GM12872 (cell line): ENCODE measurements around the gene TMEM198.

Experiments used
- TF ChIP-seq, protein P1 (sequence below): IDR thresholded peaks from 3 replicates; pipeline ENCODE4 v1.5.1; 2011; ENCODE audit warnings: low read depth, mild to moderate bottlenecking, low read length, moderate library complexity; ENCODE audit not compliant: insufficient read depth

The TMEM198 gene

DNA sequence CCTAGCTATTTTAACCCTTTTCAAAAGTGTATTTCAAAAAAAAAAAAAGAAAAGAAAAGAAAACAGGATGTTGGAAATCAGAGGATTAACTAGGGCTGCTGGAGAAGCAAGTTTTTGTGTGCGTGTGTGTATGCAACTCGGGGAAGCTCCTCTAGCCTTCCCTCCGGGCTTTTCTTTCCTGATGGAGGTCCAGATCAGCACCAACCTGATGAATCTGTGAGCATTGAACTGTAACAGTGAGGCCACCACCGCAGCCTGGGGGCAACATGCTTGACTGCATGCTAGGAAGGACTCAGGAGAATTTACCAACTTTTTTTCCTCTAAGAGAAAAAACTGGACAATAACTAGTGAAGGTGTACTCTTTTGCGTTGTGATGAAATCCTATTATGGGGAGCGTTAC, 25.2 kb downstream of the TMEM198 start:
- TF ChIP-seq, protein P1, sequence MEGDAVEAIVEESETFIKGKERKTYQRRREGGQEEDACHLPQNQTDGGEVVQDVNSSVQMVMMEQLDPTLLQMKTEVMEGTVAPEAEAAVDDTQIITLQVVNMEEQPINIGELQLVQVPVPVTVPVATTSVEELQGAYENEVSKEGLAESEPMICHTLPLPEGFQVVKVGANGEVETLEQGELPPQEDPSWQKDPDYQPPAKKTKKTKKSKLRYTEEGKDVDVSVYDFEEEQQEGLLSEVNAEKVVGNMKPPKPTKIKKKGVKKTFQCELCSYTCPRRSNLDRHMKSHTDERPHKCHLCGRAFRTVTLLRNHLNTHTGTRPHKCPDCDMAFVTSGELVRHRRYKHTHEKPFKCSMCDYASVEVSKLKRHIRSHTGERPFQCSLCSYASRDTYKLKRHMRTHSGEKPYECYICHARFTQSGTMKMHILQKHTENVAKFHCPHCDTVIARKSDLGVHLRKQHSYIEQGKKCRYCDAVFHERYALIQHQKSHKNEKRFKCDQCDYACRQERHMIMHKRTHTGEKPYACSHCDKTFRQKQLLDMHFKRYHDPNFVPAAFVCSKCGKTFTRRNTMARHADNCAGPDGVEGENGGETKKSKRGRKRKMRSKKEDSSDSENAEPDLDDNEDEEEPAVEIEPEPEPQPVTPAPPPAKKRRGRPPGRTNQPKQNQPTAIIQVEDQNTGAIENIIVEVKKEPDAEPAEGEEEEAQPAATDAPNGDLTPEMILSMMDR: no peak

DNA sequence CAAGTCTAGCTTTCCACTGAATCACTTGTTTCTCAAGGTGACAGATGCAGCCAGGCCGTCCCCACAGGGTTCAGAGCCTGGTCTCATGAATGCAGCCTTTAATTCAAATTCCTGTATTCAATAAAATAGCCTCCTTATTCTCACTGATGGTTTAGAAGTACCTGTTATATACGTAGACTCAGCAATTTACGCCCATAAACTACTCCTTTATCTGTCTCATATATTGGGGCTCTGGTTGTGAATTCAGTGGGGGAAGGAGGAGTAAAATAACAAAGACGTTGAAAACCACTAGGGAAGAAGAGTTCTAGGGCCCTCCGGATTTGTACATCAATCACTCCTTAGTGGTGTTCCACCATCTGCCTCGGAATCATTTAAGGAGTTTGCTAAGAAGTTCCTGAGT, 25.8 kb downstream of the TMEM198 start:
- TF ChIP-seq, protein P1: no peak

DNA sequence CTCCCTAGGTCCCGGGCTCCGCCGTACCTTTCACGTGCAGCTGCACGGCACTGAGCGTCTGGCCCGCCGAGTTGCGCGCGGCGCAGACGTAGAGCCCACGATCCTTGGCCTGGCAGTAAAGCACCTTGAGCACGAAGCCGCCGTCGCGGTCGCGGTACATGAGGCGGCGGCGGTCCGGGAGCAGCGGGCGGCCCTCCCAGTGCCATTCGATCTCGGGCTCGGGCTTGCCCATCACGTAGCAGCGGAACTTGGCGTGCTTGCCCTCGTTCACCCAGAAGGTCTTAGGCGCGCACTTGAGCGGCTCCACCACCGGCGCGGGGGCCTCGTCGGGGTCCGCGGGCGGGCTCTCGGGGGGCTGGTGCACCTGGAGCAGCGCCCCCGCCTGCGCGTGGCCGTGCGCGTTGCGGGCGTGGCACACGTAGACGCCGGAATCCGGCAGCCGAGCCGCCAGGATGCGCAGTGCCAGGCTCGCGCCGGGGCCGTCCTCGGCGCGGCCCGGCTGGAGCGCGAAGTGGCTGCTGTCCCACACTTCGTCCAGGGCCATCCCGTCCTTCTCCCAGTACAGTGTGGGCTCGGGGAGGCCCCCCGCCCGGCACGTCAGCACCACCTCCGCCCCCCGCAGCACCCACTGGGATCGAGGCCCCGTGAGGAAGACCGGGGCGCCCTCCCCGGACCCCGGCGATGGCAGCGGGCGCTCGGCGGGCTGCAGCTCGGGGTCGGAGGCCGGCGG, 26.5 kb downstream of the TMEM198 start:
- TF ChIP-seq, protein P1: no peak

DNA sequence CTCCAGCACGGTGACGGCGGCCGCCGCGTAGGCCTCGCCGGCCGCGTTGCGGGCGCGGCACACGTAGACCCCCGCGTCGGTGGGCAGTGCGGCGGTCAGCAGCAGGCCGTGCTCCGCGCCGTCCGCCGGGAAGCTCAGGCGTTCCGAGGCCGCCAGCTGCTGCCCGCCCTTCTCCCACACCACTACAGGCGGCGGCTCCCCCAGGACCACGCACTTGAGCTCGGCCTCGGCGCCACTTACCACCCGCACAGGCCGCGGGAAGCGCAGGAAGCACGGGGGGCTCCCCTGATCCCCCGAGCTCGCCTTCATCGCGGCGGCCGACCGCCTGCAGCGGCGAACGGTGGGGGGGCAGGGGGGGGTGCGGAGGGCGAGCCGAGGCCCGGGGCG, 27.1 kb downstream of the TMEM198 start:
- TF ChIP-seq, protein P1: no peak

DNA sequence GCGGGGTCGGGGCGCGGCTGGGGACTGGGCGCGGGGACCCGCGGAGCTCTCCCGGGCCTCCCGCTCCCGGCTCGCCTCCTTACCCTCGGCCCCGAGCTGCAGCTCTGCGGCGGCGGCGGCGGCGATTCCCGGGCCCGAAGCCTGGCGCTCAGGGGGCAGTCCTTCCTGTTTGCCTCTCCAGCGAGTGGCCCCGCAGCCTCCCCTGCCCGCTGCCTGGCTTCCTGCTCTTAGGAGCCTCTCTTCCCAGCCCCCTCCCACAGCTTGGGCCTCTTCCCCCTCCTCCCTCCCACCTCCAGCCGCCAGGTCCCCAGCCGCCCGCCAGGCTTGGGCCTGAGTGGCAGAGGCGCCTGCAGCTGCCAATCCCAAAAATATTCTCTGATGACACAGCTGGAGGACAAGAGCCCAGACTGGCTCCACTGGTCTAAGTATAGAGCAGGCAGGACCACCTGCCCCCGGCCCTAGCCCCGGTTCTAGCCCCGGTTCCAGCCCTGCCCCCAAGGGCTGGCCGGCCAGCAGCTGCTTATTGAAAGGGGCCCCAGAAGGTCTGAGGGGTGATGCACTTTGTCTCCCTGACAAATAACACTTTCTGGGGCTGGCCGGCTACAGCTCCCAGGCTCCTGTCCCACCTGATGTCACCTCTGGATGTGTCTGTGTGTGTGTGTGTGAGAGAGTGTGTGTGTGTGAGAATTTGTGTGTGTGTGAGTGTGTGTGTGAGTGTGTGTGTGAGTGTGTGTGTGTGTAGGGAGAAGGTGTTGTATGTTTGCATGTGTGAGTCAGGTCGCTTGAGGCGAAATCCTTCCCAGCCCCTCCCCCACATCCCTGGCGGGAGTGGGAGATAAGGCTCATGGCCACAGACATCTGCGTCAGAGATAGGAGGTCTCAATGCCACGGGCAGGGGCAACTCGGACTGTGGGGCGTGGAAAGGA, 27.7 kb downstream of the TMEM198 start, which contains the start of gene OBSL1:
TSS of gene OBSL1 (minus strand) at position 229 of the 926 bp plus-strand sequence. CDS start 307 bp downstream, outside the sequence.
- TF ChIP-seq, protein P1: no peak

DNA sequence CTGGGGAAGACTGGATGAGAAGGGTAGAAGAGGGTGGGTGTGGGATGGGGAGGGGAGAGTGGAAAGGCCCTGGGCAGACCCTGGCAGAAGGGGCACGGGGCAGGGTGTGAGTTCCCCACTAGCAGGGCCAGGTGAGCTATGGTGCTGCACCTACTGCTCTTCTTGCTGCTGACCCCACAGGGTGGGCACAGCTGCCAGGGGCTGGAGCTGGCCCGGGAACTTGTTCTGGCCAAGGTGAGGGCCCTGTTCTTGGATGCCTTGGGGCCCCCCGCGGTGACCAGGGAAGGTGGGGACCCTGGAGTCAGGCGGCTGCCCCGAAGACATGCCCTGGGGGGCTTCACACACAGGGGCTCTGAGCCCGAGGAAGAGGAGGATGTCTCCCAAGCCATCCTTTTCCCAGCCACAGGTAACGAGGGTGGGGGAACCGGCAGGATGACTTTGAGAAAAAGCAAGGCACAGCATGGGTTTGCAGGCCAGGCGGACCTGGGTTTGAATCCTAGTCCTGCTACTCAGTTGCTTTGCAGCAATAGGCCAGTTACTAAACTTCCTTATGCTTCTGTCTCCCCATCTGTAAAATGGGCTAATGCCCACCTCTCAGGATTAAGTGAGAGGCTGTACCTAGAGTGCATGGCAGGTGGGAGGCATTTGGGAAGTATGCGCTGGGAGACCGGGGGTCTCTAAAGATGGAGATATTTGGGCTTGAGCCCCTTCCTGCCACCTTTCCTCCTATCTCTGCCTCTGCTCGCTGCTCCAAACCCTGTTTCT, 28.6 kb downstream of the TMEM198 start, which contains the start of gene INHA:
TSS of gene INHA (plus strand) at position 74 of the 765 bp plus-strand sequence. CDS start at position 139, 65 bp downstream.
- TF ChIP-seq, protein P1: no peak

DNA sequence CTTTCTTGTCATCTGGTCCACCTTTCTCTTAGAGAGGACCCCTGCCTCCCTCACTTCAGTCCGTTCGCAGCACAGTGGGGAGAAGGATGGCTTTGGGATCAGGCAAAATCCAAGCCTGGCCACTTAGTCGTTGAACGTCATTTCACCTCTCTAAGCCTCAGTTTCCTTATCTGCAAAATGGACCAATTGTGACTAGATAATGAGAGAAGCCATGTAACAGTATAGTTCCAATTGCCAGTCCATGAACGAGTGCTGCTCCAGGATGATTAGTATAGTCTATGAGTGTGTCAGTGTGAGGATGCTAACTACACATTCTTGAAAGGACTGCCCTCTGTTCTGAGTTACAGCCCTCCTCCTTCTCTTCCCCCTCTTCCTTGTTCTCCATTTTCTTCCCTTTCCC, 29.3 kb downstream of the TMEM198 start:
- TF ChIP-seq, protein P1: no peak
